Sigmoid colon (tissue), 3 donors: ENCODE measurements around the gene CNTROB.

Source experiments
- POLR2A ChIP-seq, 2 donors: fragments of 450-650 bp; IDR thresholded peaks; one replicate each; pipeline ENCODE4 v1.6.1; 2016; ENCODE audit warnings: antibody characterized with exemption in 2 of 2, mild to moderate bottlenecking in 2 of 2, moderate library complexity in 2 of 2
- TF ChIP-seq, protein P1 (sequence below), 4 experiments: fragments of 450-650 bp in 3 of 4; fragments of 200-600 bp in 1 of 4; IDR thresholded peaks; one replicate each; pipeline ENCODE4 v1.5.1; 2016 to 2019; ENCODE audit warnings: antibody characterized with exemption in 4 of 4, mild to moderate bottlenecking in 3 of 4, moderate library complexity in 2 of 4

DNA sequence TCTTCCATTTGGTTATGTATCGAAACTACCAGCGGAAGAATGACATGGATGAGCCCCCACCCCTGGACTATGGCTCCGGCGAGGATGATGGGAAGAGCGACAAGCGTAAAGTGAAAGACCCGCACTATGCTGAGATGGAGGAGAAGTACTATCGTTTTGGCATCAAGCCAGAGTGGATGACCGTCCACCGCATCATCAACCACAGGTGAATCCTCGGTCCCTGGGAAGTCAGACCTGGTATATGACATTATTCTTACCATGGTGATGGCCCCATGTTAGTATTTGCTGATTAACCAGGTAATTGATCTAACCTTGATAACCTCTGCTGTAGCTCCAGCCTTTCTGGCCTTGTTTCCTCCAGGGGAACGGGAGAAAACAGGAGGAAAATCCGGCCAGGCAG lies 34.9 kb upstream of the CNTROB start:
- TF ChIP-seq, protein P1, sequence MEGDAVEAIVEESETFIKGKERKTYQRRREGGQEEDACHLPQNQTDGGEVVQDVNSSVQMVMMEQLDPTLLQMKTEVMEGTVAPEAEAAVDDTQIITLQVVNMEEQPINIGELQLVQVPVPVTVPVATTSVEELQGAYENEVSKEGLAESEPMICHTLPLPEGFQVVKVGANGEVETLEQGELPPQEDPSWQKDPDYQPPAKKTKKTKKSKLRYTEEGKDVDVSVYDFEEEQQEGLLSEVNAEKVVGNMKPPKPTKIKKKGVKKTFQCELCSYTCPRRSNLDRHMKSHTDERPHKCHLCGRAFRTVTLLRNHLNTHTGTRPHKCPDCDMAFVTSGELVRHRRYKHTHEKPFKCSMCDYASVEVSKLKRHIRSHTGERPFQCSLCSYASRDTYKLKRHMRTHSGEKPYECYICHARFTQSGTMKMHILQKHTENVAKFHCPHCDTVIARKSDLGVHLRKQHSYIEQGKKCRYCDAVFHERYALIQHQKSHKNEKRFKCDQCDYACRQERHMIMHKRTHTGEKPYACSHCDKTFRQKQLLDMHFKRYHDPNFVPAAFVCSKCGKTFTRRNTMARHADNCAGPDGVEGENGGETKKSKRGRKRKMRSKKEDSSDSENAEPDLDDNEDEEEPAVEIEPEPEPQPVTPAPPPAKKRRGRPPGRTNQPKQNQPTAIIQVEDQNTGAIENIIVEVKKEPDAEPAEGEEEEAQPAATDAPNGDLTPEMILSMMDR (IDR thresholded peaks at IDR 0.05) = no peak
- TF ChIP-seq POLR2A (IDR thresholded peaks at IDR 0.05) = no peak
